GM12874 (cell line): ENCODE measurements around the gene CARS2.

Source experiments
- TF ChIP-seq, protein P1 (sequence below): IDR thresholded peaks from 2 replicates; pipeline ENCODE4 v1.5.1; 2011; ENCODE audit warnings: low read depth, mild to moderate bottlenecking, control low read depth, low read length, moderate library complexity; ENCODE audit not compliant: insufficient read depth

CARS2 gene

DNA sequence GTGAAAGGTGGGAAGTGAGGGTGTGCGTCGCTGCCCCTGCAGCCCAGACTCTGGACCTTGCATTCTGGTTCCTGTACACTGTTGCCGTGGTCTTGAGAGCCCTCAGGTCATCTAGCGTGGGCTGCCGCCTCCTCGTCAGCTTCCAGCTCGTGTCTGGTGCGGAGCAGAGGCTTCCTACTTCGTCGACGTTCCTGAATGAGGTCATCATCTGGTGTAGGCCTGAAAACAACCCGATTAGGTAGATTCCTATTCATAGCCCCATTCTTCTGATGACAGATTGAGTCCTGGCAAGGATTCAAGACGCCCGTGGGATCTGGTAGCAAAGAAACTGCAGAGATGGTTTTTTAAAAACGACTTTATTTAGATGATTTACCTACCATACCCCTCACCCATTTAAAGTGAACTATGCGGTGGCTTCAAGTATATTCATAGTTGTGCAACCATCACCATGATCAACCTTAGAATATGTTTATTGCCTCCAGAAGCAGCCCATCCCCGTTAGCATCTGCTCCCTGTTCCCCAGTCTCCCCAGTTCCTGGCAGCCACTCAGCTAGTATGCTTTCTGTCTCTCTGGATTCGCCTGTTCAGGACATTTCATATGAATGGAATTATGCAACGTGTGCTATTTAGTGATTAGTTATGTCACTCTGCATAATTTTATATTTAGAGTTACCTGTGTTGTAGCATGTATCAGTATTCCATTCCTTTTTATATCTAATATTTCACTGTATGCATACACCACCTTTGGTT is 76.8 kb downstream of the CARS2 start:
- TF ChIP-seq, protein P1, sequence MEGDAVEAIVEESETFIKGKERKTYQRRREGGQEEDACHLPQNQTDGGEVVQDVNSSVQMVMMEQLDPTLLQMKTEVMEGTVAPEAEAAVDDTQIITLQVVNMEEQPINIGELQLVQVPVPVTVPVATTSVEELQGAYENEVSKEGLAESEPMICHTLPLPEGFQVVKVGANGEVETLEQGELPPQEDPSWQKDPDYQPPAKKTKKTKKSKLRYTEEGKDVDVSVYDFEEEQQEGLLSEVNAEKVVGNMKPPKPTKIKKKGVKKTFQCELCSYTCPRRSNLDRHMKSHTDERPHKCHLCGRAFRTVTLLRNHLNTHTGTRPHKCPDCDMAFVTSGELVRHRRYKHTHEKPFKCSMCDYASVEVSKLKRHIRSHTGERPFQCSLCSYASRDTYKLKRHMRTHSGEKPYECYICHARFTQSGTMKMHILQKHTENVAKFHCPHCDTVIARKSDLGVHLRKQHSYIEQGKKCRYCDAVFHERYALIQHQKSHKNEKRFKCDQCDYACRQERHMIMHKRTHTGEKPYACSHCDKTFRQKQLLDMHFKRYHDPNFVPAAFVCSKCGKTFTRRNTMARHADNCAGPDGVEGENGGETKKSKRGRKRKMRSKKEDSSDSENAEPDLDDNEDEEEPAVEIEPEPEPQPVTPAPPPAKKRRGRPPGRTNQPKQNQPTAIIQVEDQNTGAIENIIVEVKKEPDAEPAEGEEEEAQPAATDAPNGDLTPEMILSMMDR, result no peak

DNA sequence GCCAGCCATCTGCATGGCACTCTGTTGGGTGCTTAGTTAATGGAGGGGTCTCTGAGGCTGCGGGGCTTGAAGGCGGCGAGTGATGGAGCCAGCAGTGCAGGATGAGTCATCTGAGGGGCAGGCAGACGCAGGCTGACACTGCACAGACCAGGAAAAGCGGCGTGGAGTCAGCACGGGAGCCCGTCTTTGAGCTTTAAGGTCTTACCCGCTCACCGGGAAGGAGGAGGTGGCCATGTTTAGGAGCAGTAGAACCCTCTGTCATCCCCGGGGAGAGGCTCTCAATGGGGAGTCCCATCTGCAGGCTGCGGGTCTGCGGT is 77.5 kb downstream of the CARS2 start:
- TF ChIP-seq, protein P1, result no peak

DNA sequence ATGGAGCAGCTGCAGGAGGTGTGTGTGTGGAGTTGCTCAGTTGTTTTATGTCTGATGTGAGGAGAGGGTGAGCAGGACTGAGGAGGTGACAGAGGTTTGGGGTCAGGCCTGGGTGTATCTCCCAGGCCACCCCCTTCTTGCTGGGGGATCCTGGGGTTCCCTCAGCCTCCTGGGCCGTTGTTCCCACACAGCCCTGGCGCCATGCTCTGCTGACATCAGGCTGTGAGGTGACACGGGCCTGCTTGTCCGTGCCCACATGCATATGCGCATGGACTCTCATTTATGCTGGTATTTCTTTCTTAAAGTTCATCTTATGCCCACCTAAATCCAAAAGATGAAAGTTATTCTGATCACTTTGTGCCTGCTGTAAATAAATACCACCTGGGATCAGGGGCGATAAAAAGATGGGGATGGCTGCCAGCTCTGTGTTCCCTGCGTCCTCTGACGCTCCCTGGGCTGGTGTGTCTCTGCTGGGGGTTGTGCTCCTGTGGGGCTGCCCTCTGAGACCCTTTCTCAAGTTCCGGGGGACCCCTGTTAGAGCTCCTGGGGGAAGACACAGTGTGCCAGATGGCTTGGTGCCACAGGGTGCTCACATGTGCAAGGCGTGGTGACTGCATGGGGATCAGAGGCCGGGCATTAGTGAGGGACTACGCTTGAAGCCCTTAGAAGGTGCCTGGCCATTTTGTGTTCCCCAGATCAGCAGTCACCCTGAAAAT is 78.0 kb downstream of the CARS2 start:
- TF ChIP-seq, protein P1, result no peak

DNA sequence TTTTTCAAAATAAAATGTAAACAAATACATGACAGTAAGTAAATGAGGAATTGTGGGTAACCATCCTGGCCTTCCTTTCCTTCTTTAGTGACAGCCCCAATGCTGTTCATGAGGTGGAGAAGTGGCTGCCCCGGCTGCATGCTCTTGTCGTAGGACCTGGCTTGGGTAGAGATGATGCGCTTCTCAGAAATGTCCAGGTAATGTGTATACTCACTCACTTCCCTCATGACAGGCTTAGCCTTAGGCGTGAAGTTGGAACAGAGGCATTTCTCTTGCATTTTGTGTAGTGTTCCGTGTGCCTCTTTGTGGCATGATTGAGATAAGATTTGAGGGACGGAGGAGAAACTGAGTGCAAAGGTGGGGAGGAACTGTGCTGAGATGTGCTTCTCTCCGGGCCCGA is 78.6 kb downstream of the CARS2 start:
- TF ChIP-seq, protein P1, result no peak

DNA sequence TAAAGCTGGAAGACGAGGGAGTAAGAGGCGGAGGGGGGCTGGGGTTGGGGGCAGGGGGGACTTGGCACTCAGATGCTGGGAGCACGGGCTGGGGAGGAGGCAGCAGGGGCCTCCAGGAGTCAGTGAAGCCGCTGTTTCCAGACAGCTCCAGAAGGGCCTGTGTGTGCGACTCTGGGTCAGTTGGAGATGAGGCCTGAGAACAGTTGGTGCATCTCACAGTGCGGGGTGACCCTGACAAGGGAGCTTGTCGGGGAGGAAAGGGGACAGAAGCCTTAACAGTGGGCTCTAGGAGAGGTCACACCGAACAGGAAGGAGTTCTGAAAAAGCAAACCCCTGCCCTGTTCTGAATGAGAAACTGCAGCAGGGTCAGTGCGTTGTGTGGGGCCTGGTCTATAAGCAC is 79.4 kb downstream of the CARS2 start:
- TF ChIP-seq, protein P1, result no peak

DNA sequence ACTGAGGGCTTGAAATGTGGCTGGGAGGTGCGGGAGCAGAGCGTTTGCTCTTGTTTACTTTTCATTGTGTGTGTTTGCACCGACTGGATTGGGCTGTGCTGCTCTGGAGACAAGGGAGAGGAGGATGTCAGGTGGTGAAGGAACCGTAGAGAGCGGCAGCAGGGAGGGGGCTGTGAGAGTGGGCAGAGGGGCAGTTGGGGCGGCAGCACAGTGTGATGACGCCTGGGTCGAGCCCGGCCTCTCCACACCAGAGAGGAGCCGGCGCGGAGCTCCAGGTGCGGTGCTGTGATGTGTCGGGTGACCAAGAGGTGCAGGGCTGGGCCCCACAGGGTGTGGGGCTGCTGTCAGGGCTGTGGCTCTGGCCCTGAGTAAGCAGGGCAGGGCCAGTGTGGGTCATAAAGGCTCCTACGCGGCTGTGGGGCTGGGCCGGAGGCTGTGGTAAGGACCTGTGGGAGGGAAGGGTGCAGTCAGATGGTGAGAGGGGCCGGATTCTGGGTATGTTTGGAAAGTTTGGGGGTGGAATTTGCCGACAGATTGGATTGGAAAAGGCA is 80.1 kb downstream of the CARS2 start:
- TF ChIP-seq, protein P1, result no peak
